ENCODE measurements around the gene OSBP2.

- TF ChIP-seq POLR2AphosphoS5 (IDR thresholded peaks at IDR 0.05; ENCODE audit: low read depth, low read length), result no peak
- no peak for TF ChIP-seq TAF1 (IDR thresholded peaks at IDR 0.05; ENCODE audit: borderline replicate concordance, insufficient read depth, low read length)
- no peak for TF ChIP-seq SIN3A (IDR thresholded peaks at IDR 0.05; ENCODE audit: borderline replicate concordance, insufficient read depth, low read length)
- no peak for TF ChIP-seq REST (IDR thresholded peaks at IDR 0.05; ENCODE audit: insufficient read depth in 1 of 2, low read depth in 2 of 2, low read length in 2 of 2)
Measured at GRCh38 chr22:30837531-30837930, 142.9 kb downstream of the OSBP2 start.

All from PFSK-1 (cell line).